ENCODE results near the gene ECE2. TPM values are rescaled to one million over a fixed set of nuclear protein-coding genes. Genes with fewer than 3 reads are reported as not detected.
A peak's percentile ranks its signal among the peaks of the same experiment; 100 is the strongest.

The ECE2 gene
- total RNA-seq, 4 donors from 2014 or later: not detected

- Histone ChIP-seq H3K4me3 (no peak overlapping the region), H3K36me3 (no peaks in the 10 kb centered on the region), H3K9me3 (no peaks in the 10 kb centered on the region), H3K27ac (no peak overlapping the region), H3K4me1 (peaks cover 9 to 26% (median 24%) of the 10 kb centered on the region in 4 donors), H3K27me3 (peaks cover 41% of the 10 kb centered on the region)
- WGBS, 2 donors (ENCODE audit: low coverage in 1 of 2): 84 to 94% methylated on average over 5 to 23 of the region's 23 CpGs
- in situ Hi-C loops (cut with MboI; ENCODE audit: low pct_ligation_motif_present in 1 of 4, low pct_unique_long_range_greater_than_20kb in 1 of 4, low sequenced_read_pairs in 3 of 4): loop anchor here in 1 of 4 donors (25.0 kb wide), 1 partner anchor 370 kb away; the partner anchor contains the start of gene PARL
- TF ChIP-seq POLR2AphosphoS5 (IDR thresholded peaks at IDR 0.05) (no peak), EP300 (IDR thresholded peaks at IDR 0.05; ENCODE audit: low read depth) (no peak), CTCF (IDR thresholded peaks at IDR 0.05) (no peak), POLR2A (IDR thresholded peaks at IDR 0.05) (no peak)
- DNase-seq: no peak
- intact Hi-C loops (cut with DNase I; ENCODE audit: low total_unique reads): no loop called here
Measured at GRCh38 chr3:184257083-184257915, 18.5 kb upstream of the ECE2 start.

DNA sequence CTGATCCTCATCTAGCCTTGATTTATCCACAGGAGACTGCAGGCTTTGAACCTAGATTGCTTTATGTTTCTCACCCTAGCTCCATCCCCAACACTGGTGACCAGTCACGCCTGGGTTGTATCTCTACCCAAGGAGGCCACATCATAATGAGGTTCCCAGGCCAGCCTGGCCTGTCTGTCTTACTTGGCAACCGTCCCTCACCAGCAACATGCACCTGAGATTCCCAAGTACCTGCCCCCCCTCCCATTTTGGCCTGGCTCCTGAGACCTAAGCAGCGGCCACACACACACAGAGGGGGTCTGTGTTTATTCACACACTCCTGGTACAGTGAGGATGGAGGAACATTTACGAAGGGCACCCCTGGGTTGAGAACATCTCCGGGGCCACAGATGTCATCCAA lies 16.9 kb upstream of the ECE2 start:
- no peak for DNase-seq
- no peak overlapping the region for H3K4me3 ChIP-seq
- no peaks in the 10 kb centered on the region for H3K9me3 ChIP-seq
- 84% methylated on average over 5 of the region's 5 CpGs; no CpG with 5 or more reads in 1 of the 2 donors for WGBS, 2 donors (ENCODE audit: low coverage in 1 of 2)
- no peak overlapping the region for H3K27ac ChIP-seq
- H3K27me3 ChIP-seq: peaks cover 57% of the 10 kb centered on the region
- in situ Hi-C loops (cut with MboI; ENCODE audit: low pct_ligation_motif_present in 1 of 4, low pct_unique_long_range_greater_than_20kb in 1 of 4, low sequenced_read_pairs in 3 of 4): loop anchor here in 1 of 4 donors (25.0 kb wide), 1 partner anchor 372 kb away; the partner anchor contains the start of gene PARL
- H3K36me3 ChIP-seq: no peaks in the 10 kb centered on the region
- intact Hi-C loops (cut with DNase I; ENCODE audit: low total_unique reads): no loop called here
- peaks cover 9 to 30% (median 28%) of the 10 kb centered on the region in 4 donors for H3K4me1 ChIP-seq
- TF ChIP-seq POLR2AphosphoS5 (IDR thresholded peaks at IDR 0.05) (no peak), POLR2A (IDR thresholded peaks at IDR 0.05) (no peak), EP300 (IDR thresholded peaks at IDR 0.05; ENCODE audit: low read depth) (no peak), CTCF (IDR thresholded peaks at IDR 0.05) (no peak)

DNA sequence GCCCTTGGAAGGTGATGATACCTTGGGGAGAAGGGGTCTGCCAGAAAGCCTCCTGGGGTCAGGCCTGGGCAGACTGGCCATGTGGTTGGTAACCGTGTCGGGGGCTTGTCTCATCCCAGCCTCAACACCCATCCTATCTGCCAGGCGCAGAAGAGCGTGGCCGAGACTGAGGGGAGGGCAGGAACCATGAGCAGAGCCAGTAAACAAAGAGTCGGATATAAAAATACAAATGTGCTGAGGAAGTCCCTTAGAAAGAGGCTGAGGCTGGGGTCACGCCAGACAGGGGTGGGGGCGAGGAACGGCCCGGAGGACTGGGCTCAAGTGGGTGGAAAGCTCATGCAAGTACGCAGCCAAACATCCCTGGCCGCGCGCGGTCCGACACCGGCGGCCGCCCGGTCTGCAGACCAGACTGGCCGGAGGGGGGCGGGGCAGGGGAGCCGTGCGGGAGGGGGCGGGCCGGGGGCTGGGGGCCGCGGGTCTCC lies 16.4 kb upstream of the ECE2 start:
- Histone ChIP-seq H3K4me1 (peaks cover 9 to 30% (median 28%) of the 10 kb centered on the region in 4 donors), H3K27me3 (peaks cover 63% of the 10 kb centered on the region), H3K36me3 (no peaks in the 10 kb centered on the region), H3K27ac (no peak overlapping the region), H3K4me3 (peak overlapping the region in 1 of 4 donors; percentile 26), H3K9me3 (no peaks in the 10 kb centered on the region)
- in situ Hi-C loops (cut with MboI; ENCODE audit: low pct_ligation_motif_present in 1 of 4, low pct_unique_long_range_greater_than_20kb in 1 of 4, low sequenced_read_pairs in 3 of 4): loop anchor here in 1 of 4 donors (25.0 kb wide), 1 partner anchor 372 kb away; the partner anchor contains the start of gene PARL
- TF ChIP-seq CTCF (IDR thresholded peaks at IDR 0.05): no peak
- TF ChIP-seq POLR2A (IDR thresholded peaks at IDR 0.05): no peak
- TF ChIP-seq EP300 (IDR thresholded peaks at IDR 0.05; ENCODE audit: low read depth): no peak
- TF ChIP-seq POLR2AphosphoS5 (IDR thresholded peaks at IDR 0.05): no peak
- WGBS, 2 donors (ENCODE audit: low coverage in 1 of 2): 43% methylated on average over 14 of the region's 28 CpGs; no CpG with 5 or more reads in 1 of the 2 donors
- intact Hi-C loops (cut with DNase I; ENCODE audit: low total_unique reads): no loop called here
- no peak for DNase-seq
